Keratinocyte (primary cell): ENCODE results near the gene SLIT3. TPM values are rescaled to one million over a fixed set of nuclear protein-coding genes. Genes with fewer than 3 reads are reported as not detected.

Source experiments
- DNase-seq: peaks from one replicate; pipeline ENCODE4 v3.0.0-alpha.2; 2011; ENCODE audit warnings: low read depth, missing footprints, low spot score
- FAIRE-seq: peaks from 2 replicates; lab custom pipeline; 2011; peaks lifted over from hg19 to GRCh38; lab: Jason Lieb, UNC
- H2AFZ ChIP-seq: 2 replicates; pipeline ENCODE4 v1.6.0; 2012; ENCODE audit warnings: low read length, control low read depth, inconsistent platforms; ENCODE audit not compliant: control insufficient read depth
- H3K27ac ChIP-seq: 2 replicates; pipeline ENCODE4 v1.5.1; 2011; ENCODE audit warnings: low read length; ENCODE audit not compliant: control insufficient read depth, insufficient read depth
- H3K27me3 ChIP-seq: 3 replicates; pipeline ENCODE4 v1.6.0; 2011; ENCODE audit warnings: low read length; ENCODE audit not compliant: control insufficient read depth, insufficient read depth; ENCODE audit errors: extremely low read depth
- H3K36me3 ChIP-seq, 2 experiments: 2 replicates in 1 of 2; 3 replicates in 1 of 2; pipeline ENCODE4 v1.5.1; 2011; ENCODE audit warnings: low read length in 2 of 2, mild to moderate bottlenecking in 1 of 2; ENCODE audit not compliant: control insufficient read depth in 2 of 2, insufficient read depth in 2 of 2; ENCODE audit errors: extremely low read depth in 1 of 2
- H3K4me1 ChIP-seq: 3 replicates; pipeline ENCODE4 v1.5.1; 2011; ENCODE audit warnings: low read length; ENCODE audit not compliant: control insufficient read depth, insufficient read depth; ENCODE audit errors: extremely low read depth
- H3K4me2 ChIP-seq: 3 replicates; pipeline ENCODE4 v1.6.0; 2011; ENCODE audit warnings: low read depth, low read length; ENCODE audit not compliant: control insufficient read depth, insufficient read depth; ENCODE audit errors: extremely low read depth
- H3K4me3 ChIP-seq, 3 experiments: fragments of 200-600 bp in 1 of 3; sonication (generic) in 1 of 3; 2 replicates in 2 of 3; 3 replicates in 1 of 3; pipeline ENCODE4 v1.5.1; 2011 to 2016; ENCODE audit warnings: low read length in 3 of 3, mild to moderate bottlenecking in 3 of 3, control low read depth in 2 of 3, inconsistent platforms in 1 of 3, low read depth in 1 of 3, mixed read lengths in 1 of 3, mixed run types in 1 of 3, moderate library complexity in 1 of 3; ENCODE audit not compliant: control insufficient read depth in 2 of 3, insufficient read depth in 2 of 3; ENCODE audit errors: extremely low read depth in 1 of 3
- H3K79me2 ChIP-seq: 2 replicates; pipeline ENCODE4 v1.6.0; 2012; ENCODE audit warnings: low read length; ENCODE audit not compliant: control insufficient read depth, insufficient read depth
- H3K9ac ChIP-seq: 3 replicates; pipeline ENCODE4 v1.6.0; 2011; ENCODE audit warnings: low read length; ENCODE audit not compliant: control insufficient read depth, insufficient read depth; ENCODE audit errors: extremely low read depth
- H3K9me1 ChIP-seq: 3 replicates; pipeline ENCODE4 v1.6.0; 2011; ENCODE audit warnings: low read length; ENCODE audit not compliant: control insufficient read depth, insufficient read depth; ENCODE audit errors: extremely low read depth
- H3K9me3 ChIP-seq: 2 replicates; pipeline ENCODE4 v1.5.1; 2012; ENCODE audit warnings: low read depth, low read length; ENCODE audit not compliant: control insufficient read depth
- H4K20me1 ChIP-seq: 3 replicates; pipeline ENCODE4 v1.6.0; 2011; ENCODE audit warnings: low read length; ENCODE audit not compliant: control insufficient read depth, insufficient read depth; ENCODE audit errors: extremely low read depth
- EZH2 ChIP-seq: IDR thresholded peaks from one replicate; pipeline ENCODE4 v1.6.1; 2012; ENCODE audit warnings: inconsistent platforms, mild to moderate bottlenecking, low read length, moderate library complexity
- dilution Hi-C: fragments of 300-500 bp; cut with MboI; formaldehyde crosslinking; loops from one replicate; pipeline ENCODE4 v1.7.0; 2020; ENCODE audit warnings: low sequenced_read_pairs; ENCODE audit not compliant: extremely low pct_ligation_motif_present
- polyA plus RNA-seq, 5 experiments: library from polyadenylated mRNA; depleted of rRNA in 3 of 5; stranded (reverse) in 3 of 5; stranded (forward) in 1 of 5; unstranded in 1 of 5; fragments of >200 nt; gene quantifications; 1 replicate in 1 of 5; 2 replicates in 3 of 5; 3 replicates in 1 of 5; pipeline versions ENCODE4 v1.2.1 to v1.2.3, GENCODE V29; 2011 to 2012; ENCODE audit warnings: missing spikeins in 2 of 5, low read depth in 1 of 5, low replicate concordance in 1 of 5
- TF ChIP-seq, protein P1 (sequence below), 3 experiments: IDR thresholded peaks in 1 of 3; conservative IDR thresholded peaks in 1 of 3; optimal IDR thresholded peaks in 1 of 3; 2 replicates in 2 of 3; 3 replicates in 1 of 3; pipeline versions ENCODE3 to v1.5.1; 2011; ENCODE audit warnings: low read length in 3 of 3, mild to moderate bottlenecking in 3 of 3, moderate library complexity in 2 of 3, control low read depth in 1 of 3, inconsistent platforms in 1 of 3; ENCODE audit not compliant: insufficient read depth in 2 of 3; ENCODE audit errors: extremely low read depth in 1 of 3

The SLIT3 gene
- polyA plus RNA-seq, 1 donor (not counting 4 experiments of a cell fraction or from before 2014, with no cell fraction given) = 2.4 TPM

- no peaks in the 10 kb centered on the region for H3K79me2 ChIP-seq
- dilution Hi-C loops = no loop called here
- H3K9ac ChIP-seq = no peak overlapping the region
- H4K20me1 ChIP-seq = no peaks in the 10 kb centered on the region
- FAIRE-seq = no peak
- H3K4me3 ChIP-seq = no peak overlapping the region
- H3K9me3 ChIP-seq = no peaks in the 10 kb centered on the region
- no peak overlapping the region for H3K4me2 ChIP-seq
- no peak for DNase-seq
- H3K9me1 ChIP-seq = no peaks in the 10 kb centered on the region
- H2AFZ ChIP-seq = no peak overlapping the region
- no peaks in the 10 kb centered on the region for H3K4me1 ChIP-seq
- no peak overlapping the region for H3K27ac ChIP-seq
- no peaks in the 10 kb centered on the region for H3K36me3 ChIP-seq
- no peak for TF ChIP-seq EZH2
- TF ChIP-seq, protein P1, sequence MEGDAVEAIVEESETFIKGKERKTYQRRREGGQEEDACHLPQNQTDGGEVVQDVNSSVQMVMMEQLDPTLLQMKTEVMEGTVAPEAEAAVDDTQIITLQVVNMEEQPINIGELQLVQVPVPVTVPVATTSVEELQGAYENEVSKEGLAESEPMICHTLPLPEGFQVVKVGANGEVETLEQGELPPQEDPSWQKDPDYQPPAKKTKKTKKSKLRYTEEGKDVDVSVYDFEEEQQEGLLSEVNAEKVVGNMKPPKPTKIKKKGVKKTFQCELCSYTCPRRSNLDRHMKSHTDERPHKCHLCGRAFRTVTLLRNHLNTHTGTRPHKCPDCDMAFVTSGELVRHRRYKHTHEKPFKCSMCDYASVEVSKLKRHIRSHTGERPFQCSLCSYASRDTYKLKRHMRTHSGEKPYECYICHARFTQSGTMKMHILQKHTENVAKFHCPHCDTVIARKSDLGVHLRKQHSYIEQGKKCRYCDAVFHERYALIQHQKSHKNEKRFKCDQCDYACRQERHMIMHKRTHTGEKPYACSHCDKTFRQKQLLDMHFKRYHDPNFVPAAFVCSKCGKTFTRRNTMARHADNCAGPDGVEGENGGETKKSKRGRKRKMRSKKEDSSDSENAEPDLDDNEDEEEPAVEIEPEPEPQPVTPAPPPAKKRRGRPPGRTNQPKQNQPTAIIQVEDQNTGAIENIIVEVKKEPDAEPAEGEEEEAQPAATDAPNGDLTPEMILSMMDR (optimal IDR thresholded peaks at IDR 0.05 in 1 of 3, IDR thresholded peaks at IDR 0.05 in 1 of 3, conservative IDR thresholded peaks at IDR 0.05 in 1 of 3; ENCODE audit: extremely low read depth in 1 of 3, insufficient read depth in 2 of 3, low read length in 3 of 3) = no peak
- H3K27me3 ChIP-seq = no peaks in the 10 kb centered on the region
Observed at GRCh38 chr5:168796593-168797580, 504.1 kb downstream of the SLIT3 start.

- H3K79me2 ChIP-seq = no peaks in the 10 kb centered on the region
- H4K20me1 ChIP-seq = no peaks in the 10 kb centered on the region
- FAIRE-seq = no peak
- no peaks in the 10 kb centered on the region for H3K9me1 ChIP-seq
- no peaks in the 10 kb centered on the region for H3K36me3 ChIP-seq
- H3K4me3 ChIP-seq = no peak overlapping the region
- H3K4me2 ChIP-seq = no peak overlapping the region
- no peak overlapping the region for H3K9ac ChIP-seq
- no peak for DNase-seq
- H2AFZ ChIP-seq = no peak overlapping the region
- no peaks in the 10 kb centered on the region for H3K9me3 ChIP-seq
- dilution Hi-C loops = no loop called here
- H3K27me3 ChIP-seq = no peaks in the 10 kb centered on the region
- no peak for TF ChIP-seq EZH2
- TF ChIP-seq, protein P1 (optimal IDR thresholded peaks at IDR 0.05 in 1 of 3, IDR thresholded peaks at IDR 0.05 in 1 of 3, conservative IDR thresholded peaks at IDR 0.05 in 1 of 3; ENCODE audit: extremely low read depth in 1 of 3, insufficient read depth in 2 of 3, low read length in 3 of 3) = no peak
- no peaks in the 10 kb centered on the region for H3K4me1 ChIP-seq
- no peak overlapping the region for H3K27ac ChIP-seq
Observed at GRCh38 chr5:168796000-168796399, 504.9 kb downstream of the SLIT3 start.
